Measurements from ENCODE around the gene DHRS2. TPM values are rescaled to one million over a fixed set of nuclear protein-coding genes. Genes with fewer than 3 reads are reported as not detected.

DHRS2 gene
- total and polyA plus RNA-seq, 2 of the 13 experiments (the other 11 are each of a cell fraction or from before 2014, with no cell fraction given), result 1,621 to 3,021 TPM

DNA sequence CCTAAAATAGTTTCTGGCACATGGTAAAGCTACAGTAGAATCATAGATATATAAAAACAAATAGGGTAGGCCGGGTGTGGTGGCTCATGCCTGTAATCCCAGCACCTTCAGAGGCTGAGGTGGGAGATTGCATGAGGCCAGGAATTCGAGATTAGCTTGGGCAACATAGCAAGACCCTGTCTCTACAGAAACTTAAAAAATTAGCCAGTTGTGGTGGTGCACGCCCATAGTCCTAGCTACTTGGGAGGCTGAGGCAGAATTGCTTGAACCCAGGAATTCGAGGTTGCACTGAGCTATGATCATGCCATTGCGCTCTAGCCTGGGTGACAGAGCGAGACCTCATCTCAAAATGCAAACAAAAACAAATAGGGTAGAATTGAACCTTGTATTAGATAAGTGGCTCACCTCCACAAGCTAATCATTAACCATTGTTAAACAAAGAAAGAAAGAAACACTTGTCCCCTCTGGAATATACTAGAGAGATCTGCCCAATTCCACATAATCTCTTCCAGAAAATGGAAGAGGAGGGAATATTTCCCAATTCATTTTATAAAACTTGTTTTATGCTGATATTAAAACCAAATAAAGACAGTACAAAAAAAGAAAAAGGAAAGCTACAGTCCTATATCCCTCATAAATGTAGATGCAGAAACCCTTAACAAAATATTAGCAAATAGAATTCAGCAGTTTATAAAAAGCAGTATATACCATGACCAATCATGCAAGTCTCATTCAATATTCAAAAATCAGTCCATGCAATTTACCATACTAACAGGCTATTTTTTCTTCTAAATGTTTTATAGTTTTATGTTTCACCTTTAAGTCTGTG lies 22.7 kb upstream of the DHRS2 start (continued):
- TF ChIP-seq ZNF530 (CRISPR knock-in tag; IDR thresholded peaks at IDR 0.05; ENCODE audit: low read depth) (no peak), SCMH1 (CRISPR knock-in tag; IDR thresholded peaks at IDR 0.05; ENCODE audit: borderline replicate concordance) (no peak), SRSF9 (IDR thresholded peaks at IDR 0.05; ENCODE audit: borderline replicate concordance, insufficient read depth, low read depth, low read length, poor library complexity, severe bottlenecking) (no peak), ZSCAN29 (CRISPR knock-in tag; conservative IDR thresholded peaks at IDR 0.05) (peak; percentile 92; the same call in 1 of the 2 replicates), ZKSCAN8 (CRISPR knock-in tag; IDR thresholded peaks at IDR 0.05; ENCODE audit: borderline replicate concordance) (peak; percentile 97), NR3C1 (CRISPR knock-in tag; IDR thresholded peaks at IDR 0.05) (no peak), ZNF260 (CRISPR knock-in tag; IDR thresholded peaks at IDR 0.05; ENCODE audit: borderline replicate concordance, low read depth) (no peak), SMYD3 (CRISPR knock-in tag; IDR thresholded peaks at IDR 0.05) (peak; percentile 89; the same call in 1 of the 2 replicates), NCOR1 (IDR thresholded peaks at IDR 0.05; ENCODE audit: borderline replicate concordance, low read length) (peak; percentile 95; the same call in 1 of the 2 replicates), MYNN (CRISPR knock-in tag; IDR thresholded peaks at IDR 0.05; ENCODE audit: low read depth) (no peak), ZNF557 (CRISPR knock-in tag; IDR thresholded peaks at IDR 0.05) (no peak), ZNF562 (CRISPR knock-in tag; IDR thresholded peaks at IDR 0.05; ENCODE audit: borderline replicate concordance) (no peak), PHF8 (CRISPR knock-in tag; IDR thresholded peaks at IDR 0.05) (0 out of 2 replicates have a peak, but pooled peaks have one; percentile 33), PBX2 (CRISPR knock-in tag; IDR thresholded peaks at IDR 0.05) (0 out of 2 replicates have a peak, but pooled peaks have one; percentile 34), ARNT2 (CRISPR knock-in tag; IDR thresholded peaks at IDR 0.05; ENCODE audit: low read depth) (no peak; the same call in none of the 2 replicates), GLI4 (CRISPR knock-in tag; IDR thresholded peaks at IDR 0.05; ENCODE audit: borderline replicate concordance) (no peak), ZNF775 (CRISPR knock-in tag; IDR thresholded peaks at IDR 0.05; ENCODE audit: borderline replicate concordance) (no peak), ZNF12 (CRISPR knock-in tag; IDR thresholded peaks at IDR 0.05) (peak; percentile 88), NCOA1 (CRISPR knock-in tag; IDR thresholded peaks at IDR 0.05) (no peak), REL (CRISPR knock-in tag; conservative IDR thresholded peaks at IDR 0.05) (no peak), KLF6 (CRISPR knock-in tag; IDR thresholded peaks at IDR 0.05) (no peak; the same call in none of the 2 replicates), ZNF263 (CRISPR knock-in tag; IDR thresholded peaks at IDR 0.05) (peak; percentile 35; the same call in 1 of the 2 replicates), ZZZ3 (CRISPR knock-in tag; IDR thresholded peaks at IDR 0.05; ENCODE audit: borderline replicate concordance) (no peak), CCAR2 (optimal IDR thresholded peaks at IDR 0.05; ENCODE audit: low read depth, low read length) (no peak), ZNF577 (CRISPR knock-in tag; IDR thresholded peaks at IDR 0.05; ENCODE audit: borderline replicate concordance, low read depth) (no peak), ZNF224 (CRISPR knock-in tag; IDR thresholded peaks at IDR 0.05) (no peak), HOXA3 (CRISPR knock-in tag; IDR thresholded peaks at IDR 0.05) (peak; percentile 80), REXO4 (CRISPR knock-in tag; IDR thresholded peaks at IDR 0.05; ENCODE audit: borderline replicate concordance) (no peak), AGO2 (optimal IDR thresholded peaks at IDR 0.05; ENCODE audit: low read depth, low read length) (no peak)
- TF ChIP-seq, protein P1, sequence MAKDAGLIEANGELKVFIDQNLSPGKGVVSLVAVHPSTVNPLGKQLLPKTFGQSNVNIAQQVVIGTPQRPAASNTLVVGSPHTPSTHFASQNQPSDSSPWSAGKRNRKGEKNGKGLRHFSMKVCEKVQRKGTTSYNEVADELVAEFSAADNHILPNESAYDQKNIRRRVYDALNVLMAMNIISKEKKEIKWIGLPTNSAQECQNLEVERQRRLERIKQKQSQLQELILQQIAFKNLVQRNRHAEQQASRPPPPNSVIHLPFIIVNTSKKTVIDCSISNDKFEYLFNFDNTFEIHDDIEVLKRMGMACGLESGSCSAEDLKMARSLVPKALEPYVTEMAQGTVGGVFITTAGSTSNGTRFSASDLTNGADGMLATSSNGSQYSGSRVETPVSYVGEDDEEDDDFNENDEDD (CRISPR knock-in tag; IDR thresholded peaks at IDR 0.05; ENCODE audit: borderline replicate concordance), result peak; percentile 69; the same call in 1 of the 2 replicates

Measured in HepG2 (cell line).